Measurements from ENCODE around the gene TADA2B. TPM values are rescaled to one million over a fixed set of nuclear protein-coding genes. Genes with fewer than 3 reads are reported as not detected.

The TADA2B gene
- total and polyA plus RNA-seq, 12 donors, result 15.4 to 40.8 (median 30.0) TPM

DNA sequence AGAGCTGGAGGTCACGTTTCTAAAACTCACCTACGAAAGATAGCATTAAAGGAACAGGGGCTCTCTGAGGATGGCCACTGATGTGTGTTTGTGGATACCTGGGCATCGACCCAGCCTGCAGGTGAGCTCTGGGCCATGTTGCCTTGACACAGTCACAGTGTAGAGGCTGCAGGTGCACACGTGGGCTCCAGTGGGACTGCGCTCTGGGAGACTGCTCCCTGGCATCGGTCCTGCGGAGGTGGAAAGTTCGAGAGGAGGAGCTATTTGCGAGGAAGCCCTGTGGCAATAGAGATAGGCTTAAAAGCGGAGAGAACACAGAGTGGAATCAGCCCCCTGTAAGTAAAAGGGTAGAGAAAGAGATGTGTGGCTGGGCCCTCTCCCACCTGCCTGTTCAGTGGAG lies 12.3 kb upstream of the TADA2B start:
- Histone ChIP-seq H3K27me3 (no peaks in the 10 kb centered on the region), H3K9me3 (no peaks in the 10 kb centered on the region), H3K36me3 (peaks cover 0 to 72% (median 15%) of the 10 kb centered on the region in 9 donors), H3K4me1 (no peaks in the 10 kb centered on the region), H3K27ac (no peak overlapping the region), H3K4me3 (no peak overlapping the region)
- TF ChIP-seq, protein P1, sequence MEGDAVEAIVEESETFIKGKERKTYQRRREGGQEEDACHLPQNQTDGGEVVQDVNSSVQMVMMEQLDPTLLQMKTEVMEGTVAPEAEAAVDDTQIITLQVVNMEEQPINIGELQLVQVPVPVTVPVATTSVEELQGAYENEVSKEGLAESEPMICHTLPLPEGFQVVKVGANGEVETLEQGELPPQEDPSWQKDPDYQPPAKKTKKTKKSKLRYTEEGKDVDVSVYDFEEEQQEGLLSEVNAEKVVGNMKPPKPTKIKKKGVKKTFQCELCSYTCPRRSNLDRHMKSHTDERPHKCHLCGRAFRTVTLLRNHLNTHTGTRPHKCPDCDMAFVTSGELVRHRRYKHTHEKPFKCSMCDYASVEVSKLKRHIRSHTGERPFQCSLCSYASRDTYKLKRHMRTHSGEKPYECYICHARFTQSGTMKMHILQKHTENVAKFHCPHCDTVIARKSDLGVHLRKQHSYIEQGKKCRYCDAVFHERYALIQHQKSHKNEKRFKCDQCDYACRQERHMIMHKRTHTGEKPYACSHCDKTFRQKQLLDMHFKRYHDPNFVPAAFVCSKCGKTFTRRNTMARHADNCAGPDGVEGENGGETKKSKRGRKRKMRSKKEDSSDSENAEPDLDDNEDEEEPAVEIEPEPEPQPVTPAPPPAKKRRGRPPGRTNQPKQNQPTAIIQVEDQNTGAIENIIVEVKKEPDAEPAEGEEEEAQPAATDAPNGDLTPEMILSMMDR (IDR thresholded peaks at IDR 0.05), result no peak
- DNase-seq (no peak), ATAC-seq (no peak)
- WGBS, 2 donors, result 92 to 93% methylated on average over 10 of the region's 10 CpGs
- intact Hi-C loops (cut with DNase I), result no loop called here

DNA sequence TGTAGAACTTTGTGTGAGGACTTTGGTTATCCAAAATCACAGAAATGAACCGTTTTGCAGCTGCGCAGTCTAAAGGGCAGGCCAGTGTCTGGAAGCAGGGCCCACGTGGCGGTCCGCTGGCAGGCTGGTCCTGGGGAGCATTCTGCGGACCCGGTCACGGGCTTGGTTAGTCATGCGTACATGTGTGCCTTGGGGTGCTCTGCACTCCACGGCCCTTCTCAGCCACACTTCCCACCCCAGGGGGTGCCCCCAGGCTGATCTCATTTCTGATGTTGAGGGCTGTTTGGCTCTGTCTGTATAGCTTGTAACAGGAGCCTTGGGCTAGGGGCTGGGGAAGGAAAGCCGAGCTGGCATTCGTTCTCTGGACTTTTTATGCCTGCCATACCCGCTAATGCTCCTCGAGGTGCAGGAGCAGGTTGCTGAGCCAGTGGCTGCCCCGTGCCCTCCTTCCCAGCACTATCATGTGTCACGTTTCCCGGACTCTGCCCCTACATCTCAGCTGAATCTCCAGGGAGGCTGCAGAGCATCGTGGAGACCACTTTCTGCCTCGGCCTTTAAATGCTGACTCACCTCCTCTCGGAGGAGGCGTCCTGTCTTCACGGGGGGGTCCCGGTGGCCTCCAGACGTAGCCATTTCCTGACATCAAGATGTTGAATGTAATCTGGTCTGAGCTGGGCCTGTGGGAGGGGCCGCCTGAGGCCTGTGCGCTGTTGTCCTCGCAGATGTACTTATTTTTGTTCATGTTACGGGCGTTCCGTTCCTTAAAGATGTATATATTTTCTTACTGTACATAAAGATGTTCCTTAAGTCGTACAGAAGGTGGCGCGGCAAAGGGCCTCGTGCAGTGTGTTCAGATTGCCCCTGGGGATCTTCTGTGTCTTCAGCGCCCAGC lies 11.4 kb upstream of the TADA2B start:
- Histone ChIP-seq H3K4me1 (no peaks in the 10 kb centered on the region), H3K27ac (no peak overlapping the region), H3K27me3 (no peaks in the 10 kb centered on the region), H3K4me3 (no peak overlapping the region), H3K36me3 (peaks cover 0 to 62% (median 15%) of the 10 kb centered on the region in 9 donors), H3K9me3 (no peaks in the 10 kb centered on the region)
- WGBS, 2 donors, result 77 to 81% methylated on average over 35 of the region's 35 CpGs
- intact Hi-C loops (cut with DNase I), result no loop called here
- TF ChIP-seq, protein P1 (IDR thresholded peaks at IDR 0.05), result no peak
- DNase-seq, result no peak
- peak in 3 of 8 donors; percentile 4 to 33 (median 30) for ATAC-seq

DNA sequence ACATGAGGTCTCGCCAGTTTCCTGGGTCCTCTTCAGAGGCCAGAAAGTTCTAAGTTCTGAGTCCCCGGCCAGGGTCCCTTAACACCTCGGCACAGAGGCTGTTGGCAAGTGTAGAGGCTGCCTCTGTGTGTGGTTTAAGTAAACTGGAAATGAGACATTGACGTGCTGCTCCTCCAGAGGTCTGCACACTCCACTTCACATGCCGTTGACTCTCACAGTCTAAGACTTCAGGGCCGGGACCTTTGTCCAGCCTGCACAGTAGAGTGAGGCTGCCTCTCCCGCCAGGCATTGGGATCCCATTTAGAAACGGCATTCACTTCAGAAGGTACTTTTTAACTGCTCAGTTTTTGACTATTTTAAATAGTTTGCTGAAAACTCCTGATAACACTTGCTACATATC lies 10.6 kb upstream of the TADA2B start:
- TF ChIP-seq, protein P1 (IDR thresholded peaks at IDR 0.05), result no peak
- intact Hi-C loops (cut with DNase I), result no loop called here
- 89% methylated on average over 8 of the region's 8 CpGs for WGBS, 2 donors
- no peaks in the 10 kb centered on the region for H3K9me3 ChIP-seq
- ATAC-seq (no peak), DNase-seq (no peak)
- no peaks in the 10 kb centered on the region for H3K4me1 ChIP-seq
- H3K36me3 ChIP-seq, result peaks cover 0 to 58% (median 15%) of the 10 kb centered on the region in 9 donors
- no peak overlapping the region for H3K27ac ChIP-seq
- no peak overlapping the region for H3K4me3 ChIP-seq
- no peaks in the 10 kb centered on the region for H3K27me3 ChIP-seq

DNA sequence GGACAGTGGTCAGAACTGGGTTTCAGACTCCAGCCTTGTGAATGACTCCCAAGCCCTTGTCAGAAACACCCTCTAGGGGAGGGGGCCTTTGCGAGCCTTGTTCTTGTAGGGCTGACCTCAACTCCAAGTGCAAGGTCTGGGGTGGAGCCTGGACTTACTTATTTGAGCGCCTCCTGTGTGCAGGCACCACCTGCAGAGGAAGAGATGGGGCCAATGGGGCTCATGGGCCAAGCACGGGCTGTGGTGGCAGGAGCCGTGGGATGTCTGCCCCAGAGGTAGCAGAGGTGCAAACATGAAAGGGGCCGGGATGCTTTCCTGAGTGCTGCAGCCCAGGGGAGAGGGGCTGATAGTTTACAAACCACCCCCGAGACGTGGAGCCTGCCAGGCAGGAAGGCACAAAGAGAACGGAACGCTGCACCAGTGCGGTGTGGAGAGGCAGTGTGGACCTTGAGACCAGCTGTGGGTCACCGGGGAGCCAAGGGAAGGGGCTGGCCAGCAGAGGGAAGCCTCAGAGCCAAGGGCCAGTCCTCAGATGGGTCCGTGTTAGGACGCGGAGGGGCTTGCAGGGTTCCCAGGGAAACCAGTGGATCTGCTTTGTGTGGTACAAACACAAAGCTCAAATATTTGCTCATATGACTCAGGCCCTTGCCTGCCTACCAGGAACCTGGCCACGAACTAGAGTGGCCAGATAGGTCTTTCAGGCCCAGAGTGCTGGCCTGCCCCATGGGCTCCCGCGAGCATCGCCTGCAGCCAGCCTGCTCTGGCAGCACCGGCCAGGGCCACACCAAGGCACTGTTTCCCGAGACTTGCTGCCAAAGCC lies 8.7 kb upstream of the TADA2B start:
- H3K4me3 ChIP-seq, result no peak overlapping the region
- H3K27me3 ChIP-seq, result no peaks in the 10 kb centered on the region
- DNase-seq (no peak), ATAC-seq (peak in 5 of 8 donors; percentile 25 to 45 (median 35))
- no peaks in the 10 kb centered on the region for H3K9me3 ChIP-seq
- WGBS, 2 donors, result 76 to 81% methylated on average over 20 of the region's 20 CpGs
- intact Hi-C loops (cut with DNase I), result no loop called here
- H3K27ac ChIP-seq, result no peak overlapping the region
- H3K36me3 ChIP-seq, result peaks cover 0 to 39% (median 15%) of the 10 kb centered on the region in 9 donors
- H3K4me1 ChIP-seq, result no peaks in the 10 kb centered on the region
- TF ChIP-seq, protein P1 (IDR thresholded peaks at IDR 0.05), result no peak

Measured in heart right ventricle (tissue), 16 donors.